GM23248 (cell line): ENCODE measurements around the gene BICRA.

Experiments
- EZH2 ChIP-seq: fragments of 200-600 bp; sonication (generic); IDR thresholded peaks from 2 replicates; pipeline ENCODE4 v1.6.1; 2018; ENCODE audit warnings: antibody characterized with exemption, mild to moderate bottlenecking; ENCODE audit not compliant: insufficient read depth, poor library complexity, severe bottlenecking
- EZH2phosphoT487 ChIP-seq: fragments of 200-600 bp; sonication (generic); IDR thresholded peaks from 2 replicates; pipeline ENCODE4 v1.6.1; 2018; ENCODE audit warnings: antibody characterized with exemption, moderate library complexity, mild to moderate bottlenecking, low read depth; ENCODE audit not compliant: insufficient read depth

- no peak for TF ChIP-seq EZH2phosphoT487
- no peak for TF ChIP-seq EZH2
These were observed 40.7 kb downstream of the BICRA start for GRCh38 chr19:47649588-47649987.
